EH (cell line): ENCODE measurements around the gene BTC.
"Not testable (repeated sequence)": the region's sequence is repeated elsewhere in the genome, so short reads cannot be mapped to it uniquely, and the experiment has no call there.

ENCODE experiments used
- DNase-seq: peaks from one replicate; pipeline ENCODE4 v3.0.0-alpha.2; 2015; ENCODE audit warnings: low read depth

BTC gene

GRCh38 chr4:74758551-74759145, 35.7 kb downstream of the BTC start:
- DNase-seq = no peak

DNA sequence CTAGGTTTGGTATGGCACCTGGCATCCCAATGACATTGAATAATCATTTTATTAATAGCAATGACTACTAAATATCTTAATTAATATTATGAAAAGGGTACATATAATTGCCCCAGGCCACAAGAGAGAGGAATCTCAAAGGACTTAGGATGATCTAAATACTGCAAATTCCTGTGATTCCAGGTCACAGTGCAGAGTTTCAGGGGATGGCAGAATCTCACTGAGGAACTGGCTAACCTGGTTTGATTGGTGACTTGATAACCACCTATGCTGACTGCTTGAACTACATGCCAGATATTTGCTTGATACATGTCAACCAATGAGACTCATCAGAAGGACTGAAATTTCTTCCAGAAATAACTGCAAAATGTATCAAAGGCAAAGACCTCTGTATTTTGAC, 37.2 kb downstream of the BTC start:
- DNase-seq = no peak

GRCh38 chr4:74755486-74755885, 38.8 kb downstream of the BTC start:
- no peak for DNase-seq

GRCh38 chr4:74754218-74754617, 40.1 kb downstream of the BTC start:
- no peak for DNase-seq

GRCh38 chr4:74752798-74753197, 41.5 kb downstream of the BTC start:
- no peak for DNase-seq

- DNase-seq = no peak
Measured at GRCh38 chr4:74751856-74752255, 42.5 kb downstream of the BTC start.

GRCh38 chr4:74751247-74751646, 43.1 kb downstream of the BTC start:
- DNase-seq = no peak

GRCh38 chr4:74742185-74742584, 52.1 kb downstream of the BTC start:
- DNase-seq = no peak

GRCh38 chr4:74738464-74739143, 55.7 kb downstream of the BTC start:
- DNase-seq = no peak

DNA sequence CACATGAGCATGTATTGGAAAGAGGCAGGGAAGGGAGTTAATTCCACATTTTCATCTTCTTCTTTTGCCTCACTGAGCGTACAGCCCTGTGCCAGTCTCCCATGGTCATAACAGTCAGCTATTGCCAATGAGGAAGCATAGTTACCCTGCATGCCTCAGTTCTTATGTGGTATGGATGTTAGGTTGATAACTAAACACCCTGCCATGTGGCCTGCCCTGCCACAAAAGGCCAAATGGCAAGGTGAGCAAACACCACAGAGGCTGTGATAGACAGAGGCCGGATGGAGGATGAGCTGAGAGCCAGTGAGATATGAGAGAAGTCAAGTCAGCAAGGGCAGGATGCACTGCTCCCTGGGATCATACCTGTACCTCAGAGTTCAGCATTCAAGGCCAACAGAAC, 59.3 kb downstream of the BTC start:
- no peak for DNase-seq

DNA sequence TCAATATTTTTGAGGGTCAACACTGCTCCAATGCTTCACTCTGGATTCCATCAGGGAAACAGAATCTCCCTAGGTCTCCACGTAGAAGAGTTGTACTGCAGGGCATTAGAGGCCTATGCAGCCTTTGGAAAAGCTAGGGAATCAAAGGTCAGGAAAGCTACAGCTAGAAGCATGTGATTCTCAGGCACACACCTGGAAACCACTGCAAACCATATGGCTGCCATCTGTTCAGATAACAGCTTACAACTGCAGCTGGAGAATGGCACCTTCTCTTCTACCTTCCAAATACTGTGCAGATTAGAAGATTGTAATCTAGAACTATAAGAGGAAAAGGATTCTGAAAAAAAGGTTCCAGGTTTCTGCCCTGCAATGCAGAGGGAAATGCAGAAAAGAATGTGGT, 60.6 kb downstream of the BTC start:
- no peak for DNase-seq

DNA sequence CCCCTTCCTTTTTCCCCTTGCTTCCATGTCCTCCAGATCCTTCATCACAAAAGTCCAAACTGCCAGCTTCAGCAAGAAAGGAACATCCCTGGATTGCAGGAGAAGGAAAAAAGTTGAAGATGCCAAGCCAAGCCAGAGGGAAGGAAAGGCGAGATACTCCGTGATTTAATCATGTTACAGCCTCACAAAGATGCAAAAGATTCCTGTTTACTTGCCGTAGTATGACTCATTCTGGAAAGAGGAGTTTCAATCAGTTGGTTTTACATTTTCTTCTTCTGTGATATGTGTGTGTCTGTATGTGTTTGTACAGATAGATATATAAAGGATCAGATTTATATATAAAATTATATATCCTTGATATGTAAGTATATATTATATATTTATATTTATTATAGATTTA, 69.3 kb downstream of the BTC start:
- no peak for DNase-seq

DNA sequence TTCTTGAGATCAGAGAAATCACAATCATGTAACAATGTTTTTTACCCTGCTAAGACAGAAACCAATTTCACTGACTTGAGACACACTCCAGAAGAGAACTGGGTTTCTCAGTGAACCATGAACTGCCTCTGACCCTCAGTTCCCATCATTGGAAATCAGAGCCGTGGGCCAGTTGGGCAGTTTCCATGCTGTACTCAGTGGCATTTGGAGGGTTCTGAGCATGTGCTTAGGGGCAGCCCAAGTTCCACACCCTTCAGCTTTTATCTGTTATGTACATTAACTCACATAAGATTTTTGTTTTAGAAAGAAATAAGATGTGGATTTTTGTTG, 77.9 kb downstream of the BTC start:
- DNase-seq = no peak

- no peak for DNase-seq
Measured at GRCh38 chr4:74715706-74716435, 78.5 kb downstream of the BTC start.

DNA sequence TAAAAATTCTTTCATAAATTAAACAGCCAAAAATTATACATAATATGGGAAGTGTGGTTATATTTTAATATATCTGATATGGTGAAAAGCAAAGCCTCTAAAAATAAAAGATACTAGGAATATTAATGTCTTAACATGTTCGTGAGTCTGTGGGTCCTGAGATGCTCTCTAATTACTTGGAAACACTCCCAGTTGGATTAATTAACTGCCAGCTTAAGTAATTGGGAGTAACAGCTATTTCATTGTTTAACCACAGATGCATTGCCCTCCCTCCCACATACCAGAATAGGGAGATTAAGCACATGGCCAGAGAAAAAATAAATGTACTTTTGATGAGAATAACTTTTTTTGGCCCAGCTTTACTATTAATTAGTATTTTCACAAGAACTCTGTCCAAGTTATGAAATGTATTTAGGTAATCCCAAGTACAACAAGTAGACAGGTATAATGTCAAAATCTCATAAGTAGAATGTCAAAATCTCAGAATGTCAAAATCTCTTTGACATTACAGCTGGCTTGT, 79.7 kb downstream of the BTC start:
- DNase-seq = no peak

DNA sequence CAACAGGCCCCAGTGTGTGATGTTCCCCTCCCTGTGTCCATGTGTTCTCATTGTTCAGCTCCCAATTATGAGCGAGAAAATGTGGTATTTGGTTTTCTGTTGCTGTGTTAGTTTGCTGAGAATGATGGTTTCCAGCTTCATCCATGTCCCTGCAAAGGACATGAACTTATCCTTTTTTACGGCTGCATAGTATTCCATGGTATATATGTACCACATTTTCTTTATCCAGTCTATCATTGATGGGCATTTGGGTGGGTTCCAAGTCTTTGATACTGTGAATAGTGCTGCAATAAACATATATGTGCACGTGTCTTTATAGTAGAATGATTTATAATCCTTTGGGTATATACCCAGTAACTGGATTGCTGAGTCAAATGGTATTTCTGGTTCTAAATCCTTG, 86.2 kb downstream of the BTC start:
- not testable (repeated sequence) for DNase-seq
